ENCODE data around the gene CC2D2B.

DNA sequence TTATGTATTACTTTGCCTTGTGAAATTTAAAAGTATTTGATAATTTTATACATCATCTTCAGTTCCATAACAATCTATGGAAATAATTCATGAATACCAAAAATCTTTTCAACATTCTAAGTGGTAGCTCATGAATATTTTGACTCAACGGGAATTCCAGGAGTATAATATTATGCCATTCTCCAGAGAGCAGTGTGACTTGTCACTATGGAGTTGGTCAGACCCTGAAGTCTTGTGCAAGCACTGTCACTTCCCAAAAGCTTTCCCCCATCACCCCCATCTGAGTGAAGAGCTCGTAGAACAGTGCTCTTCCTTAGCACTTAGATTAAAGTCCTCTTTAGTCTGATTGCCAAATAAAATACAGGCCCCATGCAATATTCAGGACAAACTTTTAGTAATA lies 106.2 kb downstream of the CC2D2B start:
- TF ChIP-seq CTCF (IDR thresholded peaks at IDR 0.05; ENCODE audit: low read depth, low read length) (no peak), EZH2phosphoT487 (IDR thresholded peaks at IDR 0.05; ENCODE audit: low read depth) (no peak)

Data from OCI-LY3 (cell line).